Spleen (tissue), 7 donors: ENCODE results near the gene OLA1.

Experiments used
- POLR2A ChIP-seq, 3 donors: fragments of 450-650 bp; IDR thresholded peaks; one replicate each; pipeline ENCODE4 v1.5.1; 2017; ENCODE audit warnings: antibody characterized with exemption in 3 of 3, mild to moderate bottlenecking in 1 of 3
- POLR2AphosphoS5 ChIP-seq, 3 donors: sonication (generic); formaldehyde crosslinking; IDR thresholded peaks; one replicate each; pipeline ENCODE4 v1.5.1; 2017; ENCODE audit warnings: antibody characterized with exemption in 3 of 3
- TF ChIP-seq, protein P1 (sequence below), 11 experiments: fragments of 200-600 bp in 7 of 11; fragments of 450-650 bp in 4 of 11; sonication (generic) in 4 of 11; IDR thresholded peaks in 8 of 11; conservative IDR thresholded peaks in 3 of 11; 1 replicate in 7 of 11; 2 replicates in 4 of 11; pipeline versions ENCODE4 v1.4.0 to v1.8.0; 2016 to 2021; ENCODE audit warnings: antibody characterized with exemption in 11 of 11, inconsistent platforms in 4 of 11, mild to moderate bottlenecking in 1 of 11
- donor health status: DM: no; HTN: no; CAD: no; lungs with moderate emphysema.
- donor health status: DM: no; HTN: no; CAD: no.
- donor health status: DM: no; HTN: no; CAD: no.

DNA sequence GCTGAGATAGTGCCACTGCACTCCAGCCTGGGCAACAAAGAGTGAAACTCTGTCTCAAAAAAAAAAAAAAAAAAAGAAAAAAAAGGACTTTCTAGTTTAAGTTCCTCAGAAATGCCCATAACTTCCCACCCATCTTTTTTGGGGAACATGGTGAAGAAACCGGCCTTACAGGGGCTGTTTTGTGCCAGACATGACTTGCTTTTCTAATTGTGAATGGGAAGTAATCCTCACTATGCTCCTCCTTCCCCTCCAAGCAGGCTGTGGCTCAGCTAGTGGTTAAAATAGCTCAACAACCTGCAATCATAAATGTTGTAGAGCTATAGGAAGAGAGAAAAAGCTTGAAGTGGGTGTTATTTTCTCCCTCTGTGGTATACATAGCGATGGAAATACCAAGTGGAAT lies 34.1 kb upstream of the OLA1 start:
- TF ChIP-seq, protein P1, sequence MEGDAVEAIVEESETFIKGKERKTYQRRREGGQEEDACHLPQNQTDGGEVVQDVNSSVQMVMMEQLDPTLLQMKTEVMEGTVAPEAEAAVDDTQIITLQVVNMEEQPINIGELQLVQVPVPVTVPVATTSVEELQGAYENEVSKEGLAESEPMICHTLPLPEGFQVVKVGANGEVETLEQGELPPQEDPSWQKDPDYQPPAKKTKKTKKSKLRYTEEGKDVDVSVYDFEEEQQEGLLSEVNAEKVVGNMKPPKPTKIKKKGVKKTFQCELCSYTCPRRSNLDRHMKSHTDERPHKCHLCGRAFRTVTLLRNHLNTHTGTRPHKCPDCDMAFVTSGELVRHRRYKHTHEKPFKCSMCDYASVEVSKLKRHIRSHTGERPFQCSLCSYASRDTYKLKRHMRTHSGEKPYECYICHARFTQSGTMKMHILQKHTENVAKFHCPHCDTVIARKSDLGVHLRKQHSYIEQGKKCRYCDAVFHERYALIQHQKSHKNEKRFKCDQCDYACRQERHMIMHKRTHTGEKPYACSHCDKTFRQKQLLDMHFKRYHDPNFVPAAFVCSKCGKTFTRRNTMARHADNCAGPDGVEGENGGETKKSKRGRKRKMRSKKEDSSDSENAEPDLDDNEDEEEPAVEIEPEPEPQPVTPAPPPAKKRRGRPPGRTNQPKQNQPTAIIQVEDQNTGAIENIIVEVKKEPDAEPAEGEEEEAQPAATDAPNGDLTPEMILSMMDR (IDR thresholded peaks at IDR 0.05 in 8 of 11, conservative IDR thresholded peaks at IDR 0.05 in 3 of 11) = no peak
- no peak for TF ChIP-seq POLR2A (IDR thresholded peaks at IDR 0.05)
- TF ChIP-seq POLR2AphosphoS5 (IDR thresholded peaks at IDR 0.05) = no peak
